ENCODE measurements around the gene SLC2A9.
"Not testable (repeated sequence)": the region's sequence is repeated elsewhere in the genome, so short reads cannot be mapped to it uniquely, and the experiment has no call there.

DNA sequence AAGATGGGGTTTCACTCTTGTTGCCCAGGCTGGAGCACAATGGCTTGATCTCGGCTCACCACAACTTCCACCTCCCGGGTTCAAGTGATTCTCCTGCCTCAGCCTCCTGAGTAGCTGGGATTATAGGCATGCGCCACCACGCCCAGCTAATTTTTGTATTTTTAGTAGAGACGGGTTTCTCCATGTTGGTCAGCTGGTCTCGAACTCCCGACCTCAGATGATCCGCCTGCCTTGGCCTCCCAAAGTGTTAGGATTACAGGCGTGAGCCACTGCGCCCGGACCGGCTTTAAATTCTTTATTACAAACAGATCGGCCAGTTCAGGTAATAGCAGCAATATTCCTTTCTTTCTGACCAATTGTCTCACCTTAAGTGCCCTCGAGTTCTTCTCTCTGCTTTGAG is 39.4 kb downstream of the SLC2A9 start:
- TF ChIP-seq POLR2A, POLR2AphosphoS5, EP300 (IDR thresholded peaks at IDR 0.05): not testable (repeated sequence)
- TF ChIP-seq, protein P1, sequence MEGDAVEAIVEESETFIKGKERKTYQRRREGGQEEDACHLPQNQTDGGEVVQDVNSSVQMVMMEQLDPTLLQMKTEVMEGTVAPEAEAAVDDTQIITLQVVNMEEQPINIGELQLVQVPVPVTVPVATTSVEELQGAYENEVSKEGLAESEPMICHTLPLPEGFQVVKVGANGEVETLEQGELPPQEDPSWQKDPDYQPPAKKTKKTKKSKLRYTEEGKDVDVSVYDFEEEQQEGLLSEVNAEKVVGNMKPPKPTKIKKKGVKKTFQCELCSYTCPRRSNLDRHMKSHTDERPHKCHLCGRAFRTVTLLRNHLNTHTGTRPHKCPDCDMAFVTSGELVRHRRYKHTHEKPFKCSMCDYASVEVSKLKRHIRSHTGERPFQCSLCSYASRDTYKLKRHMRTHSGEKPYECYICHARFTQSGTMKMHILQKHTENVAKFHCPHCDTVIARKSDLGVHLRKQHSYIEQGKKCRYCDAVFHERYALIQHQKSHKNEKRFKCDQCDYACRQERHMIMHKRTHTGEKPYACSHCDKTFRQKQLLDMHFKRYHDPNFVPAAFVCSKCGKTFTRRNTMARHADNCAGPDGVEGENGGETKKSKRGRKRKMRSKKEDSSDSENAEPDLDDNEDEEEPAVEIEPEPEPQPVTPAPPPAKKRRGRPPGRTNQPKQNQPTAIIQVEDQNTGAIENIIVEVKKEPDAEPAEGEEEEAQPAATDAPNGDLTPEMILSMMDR (IDR thresholded peaks at IDR 0.05), result not testable (repeated sequence)
